GM12878 (cell line): ENCODE results near the gene RNF126. TPM values are rescaled to one million over a fixed set of nuclear protein-coding genes. Genes with fewer than 3 reads are reported as not detected.

ENCODE experiments used
- ATF7 ChIP-seq: fragments of 450-650 bp; IDR thresholded peaks from 2 replicates; pipeline ENCODE4 v1.6.1; 2016; ENCODE audit warnings: low read depth, mild to moderate bottlenecking
- CBX3 ChIP-seq: fragments of 200-600 bp; sonication (generic); IDR thresholded peaks from 2 replicates; pipeline ENCODE4 v1.6.1; 2016; ENCODE audit warnings: low read depth, borderline replicate concordance
- CHD1 ChIP-seq: IDR thresholded peaks from 2 replicates; pipeline ENCODE4 v1.6.1; 2012; ENCODE audit warnings: low read depth, low read length, improper control_type of control experiment
- ESRRA ChIP-seq: IDR thresholded peaks from 2 replicates; pipeline ENCODE4 v1.6.1; 2012; ENCODE audit warnings: mild to moderate bottlenecking, low read length, improper control_type of control experiment
- GATAD2B ChIP-seq: fragments of 450-650 bp; conservative IDR thresholded peaks from 2 replicates; pipeline ENCODE4 v1.6.1; 2017; ENCODE audit warnings: low read depth, mild to moderate bottlenecking, moderate library complexity
- HCFC1 ChIP-seq: fragments of 150-350 bp; IDR thresholded peaks from 2 replicates; pipeline ENCODE4 v1.6.1; 2014; ENCODE audit warnings: low read length
- MXI1 ChIP-seq: fragments of 150-350 bp; IDR thresholded peaks from 2 replicates; pipeline ENCODE4 v1.6.1; 2011; ENCODE audit warnings: low read depth, mild to moderate bottlenecking, inconsistent platforms, low read length, improper control_type of control experiment
- NBN ChIP-seq: fragments of 450-650 bp; IDR thresholded peaks from 2 replicates; pipeline ENCODE4 v1.6.1; 2016
- POLR2A ChIP-seq: IDR thresholded peaks from 2 replicates; pipeline ENCODE4 v1.6.1; 2011; ENCODE audit warnings: low read depth, mild to moderate bottlenecking, low read length
- POLR2AphosphoS2 ChIP-seq: IDR thresholded peaks from 2 replicates; pipeline ENCODE4 v1.6.1; 2011; ENCODE audit warnings: low read depth, mild to moderate bottlenecking, low read length, improper control_type of control experiment, moderate library complexity
- POU2F2 ChIP-seq: IDR thresholded peaks from 3 replicates; pipeline ENCODE4 v1.6.1; 2011; ENCODE audit warnings: low read depth, mild to moderate bottlenecking, low read length, borderline replicate concordance
- RAD51 ChIP-seq: fragments of 450-650 bp; IDR thresholded peaks from 2 replicates; pipeline ENCODE4 v1.6.1; 2016; ENCODE audit warnings: moderate library complexity, mild to moderate bottlenecking, inconsistent platforms
- RFX5 ChIP-seq: IDR thresholded peaks from 2 replicates; pipeline ENCODE4 v1.6.1; 2011; ENCODE audit warnings: low read depth, low read length, improper control_type of control experiment
- RUNX3 ChIP-seq: IDR thresholded peaks from 2 replicates; pipeline ENCODE4 v1.6.1; 2012; ENCODE audit warnings: low read length, inconsistent platforms
- ZNF207 ChIP-seq: fragments of 450-650 bp; IDR thresholded peaks from 2 replicates; pipeline ENCODE4 v1.6.1; 2014; ENCODE audit warnings: antibody characterized with exemption, mild to moderate bottlenecking, borderline replicate concordance
- ZNF24 ChIP-seq: fragments of 450-650 bp; IDR thresholded peaks from 2 replicates; pipeline ENCODE4 v1.6.1; 2017; ENCODE audit warnings: antibody characterized with exemption, mild to moderate bottlenecking
- ZNF687 ChIP-seq: fragments of 450-650 bp; IDR thresholded peaks from 2 replicates; pipeline ENCODE4 v1.6.1; 2017; ENCODE audit warnings: mild to moderate bottlenecking, moderate library complexity
- polyA plus RNA-seq, 11 experiments: library from polyadenylated mRNA; depleted of rRNA in 4 of 11; unstranded in 6 of 11; stranded (reverse) in 5 of 11; fragments of >200 nt; fragmentation: Nextera tagmentation in 4 of 11; fragmentation: Illumina TruSeq in 1 of 11; extraction: Ambion mirVana in 4 of 11; extraction: Trizol in 1 of 11; gene quantifications; 1 replicate in 1 of 11; 2 replicates in 10 of 11; pipeline versions ENCODE4 v1.2.1 to v1.2.3, GENCODE V29; 2011 to 2016; ENCODE audit warnings: inconsistent platforms in 2 of 11, missing spikeins in 2 of 11, low read depth in 1 of 11
- total RNA-seq, 4 experiments: library from RNA; depleted of rRNA in 3 of 4; stranded (reverse); fragments of >200 nt in 3 of 4; fragmentation: Illumina TruSeq in 1 of 4; extraction: Trizol in 1 of 4; gene quantifications; 2 replicates each; pipeline versions ENCODE4 v1.2.1 to v1.2.3, GENCODE V29; 2013 to 2021
- TF ChIP-seq, protein P1 (sequence below): fragments of 450-650 bp; IDR thresholded peaks from 2 replicates; pipeline ENCODE4 v1.6.1; 2016; ENCODE audit warnings: mild to moderate bottlenecking, moderate library complexity, borderline replicate concordance
- TF ChIP-seq, protein P2 (sequence below): IDR thresholded peaks from 2 replicates; pipeline ENCODE4 v1.6.1; 2012; ENCODE audit warnings: mild to moderate bottlenecking, low read depth, low read length

The RNF126 gene
- total and polyA plus RNA-seq, 10 of the 15 experiments (the other 5 are each of a cell fraction or from before 2014, with no cell fraction given), result 0.45 to 100 (median 50.6) TPM

DNA sequence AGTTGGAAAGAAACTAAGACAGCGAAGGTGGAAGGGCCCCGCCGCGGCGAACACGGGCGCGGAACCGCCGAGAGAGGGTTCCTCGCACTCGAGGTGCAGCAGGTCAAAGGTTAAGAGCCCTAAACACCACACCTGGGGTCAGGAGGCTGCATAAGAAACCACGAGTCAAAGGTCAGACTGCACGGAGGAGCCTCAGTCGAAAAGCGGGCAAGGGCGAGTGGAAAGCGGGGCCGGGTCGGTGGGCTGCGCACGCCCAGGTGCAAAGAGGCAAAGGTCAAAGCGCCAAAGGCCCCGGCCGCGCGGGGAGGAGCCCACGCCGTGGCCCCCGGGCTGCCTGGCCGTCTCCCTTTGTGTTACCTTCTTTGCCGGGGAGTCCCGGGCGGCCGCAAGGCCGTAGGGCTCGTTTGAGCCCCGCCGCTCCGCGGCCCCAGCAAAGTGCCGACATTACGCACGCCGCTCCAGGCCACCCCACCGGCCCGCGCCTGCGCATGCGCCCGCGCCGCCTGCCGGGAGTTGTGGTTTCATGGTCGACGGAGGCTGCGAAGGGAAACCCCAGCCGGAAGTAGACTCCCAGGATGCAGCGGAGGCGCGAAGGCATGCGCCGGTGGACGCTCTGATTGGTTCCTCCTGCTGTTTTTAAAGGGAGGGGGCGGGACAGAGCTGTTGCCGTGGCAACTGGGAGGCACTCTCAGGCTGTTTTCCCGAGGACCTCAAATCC is 29.8 kb downstream of the RNF126 start, which contains the start of gene POLRMT (continued):
- TF ChIP-seq ZNF687, result peak; percentile 46; the same call in 1 of the 2 replicates
- TF ChIP-seq ESRRA, result peak; percentile 50; the same call in 1 of the 2 replicates
- TF ChIP-seq RFX5, result 0 out of 2 replicates have a peak, but pooled peaks have one; percentile 49
- TF ChIP-seq HCFC1, result peak; percentile 86
- TF ChIP-seq, protein P1, sequence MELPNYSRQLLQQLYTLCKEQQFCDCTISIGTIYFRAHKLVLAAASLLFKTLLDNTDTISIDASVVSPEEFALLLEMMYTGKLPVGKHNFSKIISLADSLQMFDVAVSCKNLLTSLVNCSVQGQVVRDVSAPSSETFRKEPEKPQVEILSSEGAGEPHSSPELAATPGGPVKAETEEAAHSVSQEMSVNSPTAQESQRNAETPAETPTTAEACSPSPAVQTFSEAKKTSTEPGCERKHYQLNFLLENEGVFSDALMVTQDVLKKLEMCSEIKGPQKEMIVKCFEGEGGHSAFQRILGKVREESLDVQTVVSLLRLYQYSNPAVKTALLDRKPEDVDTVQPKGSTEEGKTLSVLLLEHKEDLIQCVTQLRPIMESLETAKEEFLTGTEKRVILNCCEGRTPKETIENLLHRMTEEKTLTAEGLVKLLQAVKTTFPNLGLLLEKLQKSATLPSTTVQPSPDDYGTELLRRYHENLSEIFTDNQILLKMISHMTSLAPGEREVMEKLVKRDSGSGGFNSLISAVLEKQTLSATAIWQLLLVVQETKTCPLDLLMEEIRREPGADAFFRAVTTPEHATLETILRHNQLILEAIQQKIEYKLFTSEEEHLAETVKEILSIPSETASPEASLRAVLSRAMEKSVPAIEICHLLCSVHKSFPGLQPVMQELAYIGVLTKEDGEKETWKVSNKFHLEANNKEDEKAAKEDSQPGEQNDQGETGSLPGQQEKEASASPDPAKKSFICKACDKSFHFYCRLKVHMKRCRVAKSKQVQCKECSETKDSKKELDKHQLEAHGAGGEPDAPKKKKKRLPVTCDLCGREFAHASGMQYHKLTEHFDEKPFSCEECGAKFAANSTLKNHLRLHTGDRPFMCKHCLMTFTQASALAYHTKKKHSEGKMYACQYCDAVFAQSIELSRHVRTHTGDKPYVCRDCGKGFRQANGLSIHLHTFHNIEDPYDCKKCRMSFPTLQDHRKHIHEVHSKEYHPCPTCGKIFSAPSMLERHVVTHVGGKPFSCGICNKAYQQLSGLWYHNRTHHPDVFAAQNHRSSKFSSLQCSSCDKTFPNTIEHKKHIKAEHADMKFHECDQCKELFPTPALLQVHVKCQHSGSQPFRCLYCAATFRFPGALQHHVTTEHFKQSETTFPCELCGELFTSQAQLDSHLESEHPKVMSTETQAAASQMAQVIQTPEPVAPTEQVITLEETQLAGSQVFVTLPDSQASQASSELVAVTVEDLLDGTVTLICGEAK, result peak; percentile 92
- no peak for TF ChIP-seq RAD51
- TF ChIP-seq ATF7, result 0 out of 2 replicates have a peak, but pooled peaks have one; percentile 29
- 0 out of 2 replicates have a peak, but pooled peaks have one; percentile 61 for TF ChIP-seq GATAD2B
- peak; percentile 45; the same call in 1 of the 2 replicates for TF ChIP-seq POLR2A
- no peak for TF ChIP-seq POU2F2
- no peak for TF ChIP-seq ZNF24
- no peak for TF ChIP-seq CBX3
- peak; percentile 32; the same call in 1 of the 2 replicates for TF ChIP-seq POLR2AphosphoS2
- TF ChIP-seq CHD1, result no peak
- TF ChIP-seq RUNX3, result peak; percentile 83
- TF ChIP-seq NBN, result 0 out of 2 replicates have a peak, but pooled peaks have one; percentile 33
- TF ChIP-seq, protein P2, sequence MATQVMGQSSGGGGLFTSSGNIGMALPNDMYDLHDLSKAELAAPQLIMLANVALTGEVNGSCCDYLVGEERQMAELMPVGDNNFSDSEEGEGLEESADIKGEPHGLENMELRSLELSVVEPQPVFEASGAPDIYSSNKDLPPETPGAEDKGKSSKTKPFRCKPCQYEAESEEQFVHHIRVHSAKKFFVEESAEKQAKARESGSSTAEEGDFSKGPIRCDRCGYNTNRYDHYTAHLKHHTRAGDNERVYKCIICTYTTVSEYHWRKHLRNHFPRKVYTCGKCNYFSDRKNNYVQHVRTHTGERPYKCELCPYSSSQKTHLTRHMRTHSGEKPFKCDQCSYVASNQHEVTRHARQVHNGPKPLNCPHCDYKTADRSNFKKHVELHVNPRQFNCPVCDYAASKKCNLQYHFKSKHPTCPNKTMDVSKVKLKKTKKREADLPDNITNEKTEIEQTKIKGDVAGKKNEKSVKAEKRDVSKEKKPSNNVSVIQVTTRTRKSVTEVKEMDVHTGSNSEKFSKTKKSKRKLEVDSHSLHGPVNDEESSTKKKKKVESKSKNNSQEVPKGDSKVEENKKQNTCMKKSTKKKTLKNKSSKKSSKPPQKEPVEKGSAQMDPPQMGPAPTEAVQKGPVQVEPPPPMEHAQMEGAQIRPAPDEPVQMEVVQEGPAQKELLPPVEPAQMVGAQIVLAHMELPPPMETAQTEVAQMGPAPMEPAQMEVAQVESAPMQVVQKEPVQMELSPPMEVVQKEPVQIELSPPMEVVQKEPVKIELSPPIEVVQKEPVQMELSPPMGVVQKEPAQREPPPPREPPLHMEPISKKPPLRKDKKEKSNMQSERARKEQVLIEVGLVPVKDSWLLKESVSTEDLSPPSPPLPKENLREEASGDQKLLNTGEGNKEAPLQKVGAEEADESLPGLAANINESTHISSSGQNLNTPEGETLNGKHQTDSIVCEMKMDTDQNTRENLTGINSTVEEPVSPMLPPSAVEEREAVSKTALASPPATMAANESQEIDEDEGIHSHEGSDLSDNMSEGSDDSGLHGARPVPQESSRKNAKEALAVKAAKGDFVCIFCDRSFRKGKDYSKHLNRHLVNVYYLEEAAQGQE, result no peak
- no peak for TF ChIP-seq ZNF207
- TF ChIP-seq MXI1, result peak; percentile 93
